GM18507 (cell line): ENCODE results near the gene SCG3.

Experiments used
- DNase-seq: peaks from one replicate; pipeline ENCODE4 v3.0.0; 2011; ENCODE audit warnings: low read depth; ENCODE audit not compliant: insufficient read length; ENCODE audit errors: extremely low spot score
- FAIRE-seq: peaks from 2 replicates; lab custom pipeline; 2011; peaks lifted over from hg19 to GRCh38; lab: Jason Lieb, UNC

The SCG3 gene

GRCh38 chr15:51751697-51752683 lies 70.7 kb downstream of the SCG3 start:
- peak; percentile 71 for FAIRE-seq
- DNase-seq, result no peak

- DNase-seq (no peak), FAIRE-seq (no peak)
Measured at GRCh38 chr15:51752888-51753287, 71.6 kb downstream of the SCG3 start.

GRCh38 chr15:51754267-51754666 lies 73.0 kb downstream of the SCG3 start:
- DNase-seq (no peak), FAIRE-seq (no peak)

GRCh38 chr15:51755790-51756189 lies 74.5 kb downstream of the SCG3 start:
- no peak for FAIRE-seq
- no peak for DNase-seq

DNA sequence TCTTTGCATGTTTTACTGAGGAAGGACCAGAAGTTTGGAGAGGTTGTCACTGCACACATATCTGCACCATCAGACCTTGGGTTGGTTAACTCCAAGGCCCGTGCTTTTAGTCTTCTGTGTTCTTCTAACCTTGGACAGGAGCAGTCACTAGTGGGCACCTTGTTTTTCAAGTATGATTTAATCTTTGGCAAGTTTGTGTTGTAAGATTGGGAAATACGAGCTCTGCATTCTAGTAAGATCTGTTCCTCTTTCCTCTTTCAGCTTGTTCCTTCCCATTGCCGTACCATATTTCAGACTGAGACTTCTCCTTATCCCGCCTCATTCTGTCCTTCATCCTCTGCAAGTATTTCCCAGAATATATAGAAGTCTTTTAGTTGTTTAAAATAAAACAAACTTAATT lies 75.2 kb downstream of the SCG3 start:
- FAIRE-seq, result no peak
- no peak for DNase-seq

DNA sequence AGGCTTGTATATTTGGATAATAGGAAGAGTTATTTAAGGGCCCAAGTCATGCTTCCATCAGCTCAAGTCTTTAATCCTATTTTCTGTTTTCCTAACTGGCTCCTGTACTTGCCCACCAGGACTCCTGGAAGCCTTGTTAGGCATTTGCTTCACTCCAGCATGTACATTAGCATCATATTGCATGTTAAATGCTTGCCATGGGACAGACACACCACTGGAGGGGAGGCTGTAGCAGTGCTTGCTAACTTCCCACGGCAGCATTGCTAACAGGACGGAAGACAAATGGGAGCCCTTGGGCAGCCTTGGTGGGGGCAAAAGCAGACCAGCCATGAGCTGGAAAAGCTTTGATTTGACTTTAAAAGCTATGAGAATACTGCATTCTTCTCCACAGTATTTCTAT lies 76.1 kb downstream of the SCG3 start:
- FAIRE-seq (no peak), DNase-seq (no peak)

DNA sequence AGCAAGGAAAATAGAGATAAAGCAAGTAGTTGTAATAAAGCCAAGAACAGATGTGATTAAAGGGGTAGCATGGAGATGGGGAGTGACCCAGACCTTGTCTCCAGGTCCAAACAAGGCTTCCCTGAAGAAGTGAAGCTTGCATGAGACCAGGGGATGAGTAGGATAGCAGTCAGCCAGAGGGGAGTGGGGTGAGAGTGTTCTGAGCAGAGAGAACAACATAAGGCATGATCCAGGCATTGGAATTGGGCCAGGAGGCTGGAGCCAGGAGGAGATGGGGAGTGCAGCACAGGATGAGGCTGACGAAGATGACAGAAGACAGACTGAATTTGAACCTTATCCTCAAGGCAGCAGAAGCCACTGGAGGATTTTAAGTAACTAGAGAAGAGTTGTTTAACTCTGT lies 77.3 kb downstream of the SCG3 start:
- DNase-seq, result no peak
- FAIRE-seq, result no peak

DNA sequence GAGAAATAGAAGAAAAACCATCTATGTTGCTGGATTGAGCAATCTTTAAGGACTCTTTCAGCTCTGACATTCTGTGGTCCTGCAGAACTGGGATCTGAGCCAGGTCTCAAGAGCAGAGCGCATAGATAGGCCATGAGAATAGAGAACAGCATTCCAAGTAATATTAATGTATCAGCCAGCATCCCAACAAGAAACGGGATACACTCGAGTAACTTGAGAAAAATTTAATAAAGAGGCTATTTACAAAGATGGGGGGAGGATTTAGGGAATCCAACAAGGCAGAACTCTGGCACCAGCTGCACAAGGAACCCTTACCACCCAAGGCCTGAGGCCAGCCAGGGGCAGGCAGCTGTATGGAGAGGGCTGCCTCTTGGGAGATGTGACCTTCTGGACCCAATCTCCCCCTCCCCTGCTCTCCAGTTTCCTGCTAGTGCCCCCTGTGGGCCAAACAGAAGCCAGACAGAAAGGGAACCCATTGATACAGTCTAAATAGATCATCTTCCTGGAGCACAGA lies 78.3 kb downstream of the SCG3 start:
- FAIRE-seq, result no peak
- DNase-seq, result no peak

DNA sequence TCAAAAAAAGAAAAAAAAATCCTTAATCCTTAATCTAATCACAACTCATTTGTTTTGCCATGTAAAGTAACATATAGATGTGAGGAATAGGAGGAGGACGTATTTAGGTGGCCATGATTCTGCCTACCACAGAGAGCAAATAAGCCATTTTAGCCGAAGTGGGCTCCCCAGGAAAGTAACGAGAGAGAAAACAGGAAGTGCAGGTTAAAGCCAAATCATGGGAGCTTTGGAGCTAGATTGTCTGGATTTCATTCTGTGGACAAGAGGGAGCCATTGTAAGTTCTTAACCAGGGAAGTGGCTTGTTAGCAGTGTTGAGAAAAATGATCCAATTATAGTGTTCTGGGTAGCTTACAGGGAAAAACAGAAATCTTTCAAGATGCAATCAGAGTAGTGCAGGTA lies 79.5 kb downstream of the SCG3 start:
- FAIRE-seq (no peak), DNase-seq (no peak)

GRCh38 chr15:51765751-51766150 lies 84.4 kb downstream of the SCG3 start:
- FAIRE-seq, result no peak
- DNase-seq, result no peak

DNA sequence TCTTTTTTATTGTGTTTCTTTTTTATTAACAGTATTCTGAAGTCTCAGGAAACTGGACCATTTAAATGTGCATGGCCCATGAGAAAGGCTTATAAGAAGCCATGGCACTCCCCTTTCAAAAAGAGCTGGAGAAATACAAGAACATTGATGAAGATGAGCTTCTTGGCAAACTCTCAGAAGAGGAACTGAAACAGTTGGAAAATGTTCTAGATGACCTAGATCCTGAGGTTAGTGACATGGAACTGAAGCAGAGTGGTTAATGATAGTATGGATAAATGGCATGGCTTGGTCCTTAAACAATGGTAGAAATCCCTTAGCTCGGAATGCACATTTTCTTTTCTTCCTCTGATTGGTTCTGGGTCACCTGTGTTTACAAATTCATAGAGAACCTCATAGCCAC lies 85.0 kb downstream of the SCG3 start:
- DNase-seq (no peak), FAIRE-seq (no peak)

- FAIRE-seq, result no peak
- DNase-seq, result no peak
Measured at GRCh38 chr15:51768018-51768417, 86.7 kb downstream of the SCG3 start.
